ENCODE data around the gene HTRA2.

The HTRA2 gene

DNA sequence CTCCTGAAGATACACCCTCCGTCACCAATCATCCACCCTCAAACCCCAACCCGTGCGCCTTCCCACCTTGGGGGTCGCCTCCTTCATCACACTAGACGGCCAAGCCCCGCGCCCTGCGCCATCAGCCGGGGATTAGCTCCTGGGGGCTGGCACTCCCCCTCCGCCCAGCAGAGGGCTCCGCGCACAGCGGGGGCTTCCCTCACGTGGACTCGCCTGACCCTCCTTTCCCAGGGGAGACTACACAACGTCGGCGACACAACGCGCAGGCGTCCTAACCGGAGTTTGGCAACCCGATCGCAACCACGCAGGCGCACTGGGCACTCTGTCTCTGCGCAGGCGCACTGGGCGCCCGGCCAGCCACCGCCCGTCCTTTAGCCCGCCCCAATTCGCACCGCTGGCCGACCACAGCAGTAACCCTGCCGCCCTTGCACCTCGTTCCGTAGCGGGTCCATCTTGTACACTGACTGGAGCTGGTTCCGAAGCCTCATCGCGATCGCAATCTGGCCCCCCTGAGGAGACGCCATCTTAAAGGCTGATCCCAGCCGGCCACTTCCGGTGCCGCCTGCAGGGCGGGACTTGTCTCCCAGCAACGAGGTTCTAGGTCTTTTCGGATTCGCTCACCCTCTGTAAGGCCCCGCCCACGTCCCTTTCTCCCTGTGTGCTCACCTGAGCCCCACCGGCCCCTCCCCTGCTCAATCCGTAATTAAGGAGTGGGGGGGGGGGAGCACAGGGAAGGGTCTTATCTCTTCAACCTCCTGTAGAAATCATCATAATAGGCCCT is 22.4 kb upstream of the HTRA2 start, which contains the start of gene PCGF1:
Gene PCGF1, minus strand, starts transcription at position 551 of the 781 bp plus-strand sequence. Its CDS starts 27 bp downstream, at position 524.
- DNase-seq (ENCODE audit: low read depth in 1 of 2, low spot score in 1 of 2) = peak; percentile 93 to 98
- Histone ChIP-seq H3K4me3 (replicated peaks; ENCODE audit: insufficient read depth, low read length) (peak within 1 kb of the TSS; percentile 83), H3K27me3 (ENCODE audit: insufficient read depth, poor library complexity, severe bottlenecking) (peaks cover 22% of the 10 kb centered on the region), H3K27ac (replicated peaks) (peak within 1 kb of the TSS; percentile 96)
- TF ChIP-seq GABPA (IDR thresholded peaks at IDR 0.05; ENCODE audit: low read depth) = peak; percentile 72
- TF ChIP-seq POLR2AphosphoS5 (IDR thresholded peaks at IDR 0.05; ENCODE audit: low read depth) = peak; percentile 73; the same call in 1 of the 2 replicates
- TF ChIP-seq, protein P1, sequence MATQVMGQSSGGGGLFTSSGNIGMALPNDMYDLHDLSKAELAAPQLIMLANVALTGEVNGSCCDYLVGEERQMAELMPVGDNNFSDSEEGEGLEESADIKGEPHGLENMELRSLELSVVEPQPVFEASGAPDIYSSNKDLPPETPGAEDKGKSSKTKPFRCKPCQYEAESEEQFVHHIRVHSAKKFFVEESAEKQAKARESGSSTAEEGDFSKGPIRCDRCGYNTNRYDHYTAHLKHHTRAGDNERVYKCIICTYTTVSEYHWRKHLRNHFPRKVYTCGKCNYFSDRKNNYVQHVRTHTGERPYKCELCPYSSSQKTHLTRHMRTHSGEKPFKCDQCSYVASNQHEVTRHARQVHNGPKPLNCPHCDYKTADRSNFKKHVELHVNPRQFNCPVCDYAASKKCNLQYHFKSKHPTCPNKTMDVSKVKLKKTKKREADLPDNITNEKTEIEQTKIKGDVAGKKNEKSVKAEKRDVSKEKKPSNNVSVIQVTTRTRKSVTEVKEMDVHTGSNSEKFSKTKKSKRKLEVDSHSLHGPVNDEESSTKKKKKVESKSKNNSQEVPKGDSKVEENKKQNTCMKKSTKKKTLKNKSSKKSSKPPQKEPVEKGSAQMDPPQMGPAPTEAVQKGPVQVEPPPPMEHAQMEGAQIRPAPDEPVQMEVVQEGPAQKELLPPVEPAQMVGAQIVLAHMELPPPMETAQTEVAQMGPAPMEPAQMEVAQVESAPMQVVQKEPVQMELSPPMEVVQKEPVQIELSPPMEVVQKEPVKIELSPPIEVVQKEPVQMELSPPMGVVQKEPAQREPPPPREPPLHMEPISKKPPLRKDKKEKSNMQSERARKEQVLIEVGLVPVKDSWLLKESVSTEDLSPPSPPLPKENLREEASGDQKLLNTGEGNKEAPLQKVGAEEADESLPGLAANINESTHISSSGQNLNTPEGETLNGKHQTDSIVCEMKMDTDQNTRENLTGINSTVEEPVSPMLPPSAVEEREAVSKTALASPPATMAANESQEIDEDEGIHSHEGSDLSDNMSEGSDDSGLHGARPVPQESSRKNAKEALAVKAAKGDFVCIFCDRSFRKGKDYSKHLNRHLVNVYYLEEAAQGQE (IDR thresholded peaks at IDR 0.05; ENCODE audit: insufficient replicate concordance, low read depth) = no peak

DNA sequence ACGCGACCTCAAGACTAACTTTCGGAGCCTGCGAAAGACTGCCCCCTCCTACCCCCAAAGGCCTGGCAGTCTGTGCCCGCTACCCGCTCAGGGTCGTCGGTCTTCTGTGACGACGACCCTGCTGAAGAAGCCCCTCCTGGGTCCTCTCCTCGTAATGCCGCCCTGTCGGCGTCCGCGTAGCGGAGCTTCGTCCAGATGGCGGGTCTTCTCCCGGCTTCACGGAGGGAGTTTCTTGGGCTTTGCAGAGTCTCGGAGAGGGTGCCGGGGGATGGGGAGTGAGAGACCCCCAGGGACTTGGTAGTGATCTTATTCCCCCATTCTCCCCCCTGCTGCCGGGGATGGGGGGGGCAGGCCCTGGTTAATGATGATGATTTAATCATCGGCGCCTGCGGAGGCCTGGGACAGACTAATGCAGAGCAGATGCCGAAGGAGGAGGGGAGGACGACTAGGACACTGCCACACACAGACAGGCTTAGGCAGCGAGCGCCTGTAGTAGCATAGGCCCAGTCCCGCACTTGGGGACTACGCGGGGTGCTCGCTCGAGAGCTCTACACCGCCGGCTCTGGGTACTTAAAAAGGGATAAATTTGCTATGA is 21.7 kb upstream of the HTRA2 start:
- peaks cover 21% of the 10 kb centered on the region for H3K27me3 ChIP-seq (ENCODE audit: insufficient read depth, poor library complexity, severe bottlenecking)
- DNase-seq (ENCODE audit: low read depth in 1 of 2, low spot score in 1 of 2) = no peak
- H3K27ac ChIP-seq (replicated peaks) = peak overlapping the region; percentile 96
- TF ChIP-seq SPI1 (IDR thresholded peaks at IDR 0.05; ENCODE audit: borderline replicate concordance, low read depth) (no peak), GABPA (IDR thresholded peaks at IDR 0.05; ENCODE audit: low read depth) (no peak), POLR2AphosphoS5 (IDR thresholded peaks at IDR 0.05; ENCODE audit: low read depth) (no peak)
- TF ChIP-seq, protein P2, sequence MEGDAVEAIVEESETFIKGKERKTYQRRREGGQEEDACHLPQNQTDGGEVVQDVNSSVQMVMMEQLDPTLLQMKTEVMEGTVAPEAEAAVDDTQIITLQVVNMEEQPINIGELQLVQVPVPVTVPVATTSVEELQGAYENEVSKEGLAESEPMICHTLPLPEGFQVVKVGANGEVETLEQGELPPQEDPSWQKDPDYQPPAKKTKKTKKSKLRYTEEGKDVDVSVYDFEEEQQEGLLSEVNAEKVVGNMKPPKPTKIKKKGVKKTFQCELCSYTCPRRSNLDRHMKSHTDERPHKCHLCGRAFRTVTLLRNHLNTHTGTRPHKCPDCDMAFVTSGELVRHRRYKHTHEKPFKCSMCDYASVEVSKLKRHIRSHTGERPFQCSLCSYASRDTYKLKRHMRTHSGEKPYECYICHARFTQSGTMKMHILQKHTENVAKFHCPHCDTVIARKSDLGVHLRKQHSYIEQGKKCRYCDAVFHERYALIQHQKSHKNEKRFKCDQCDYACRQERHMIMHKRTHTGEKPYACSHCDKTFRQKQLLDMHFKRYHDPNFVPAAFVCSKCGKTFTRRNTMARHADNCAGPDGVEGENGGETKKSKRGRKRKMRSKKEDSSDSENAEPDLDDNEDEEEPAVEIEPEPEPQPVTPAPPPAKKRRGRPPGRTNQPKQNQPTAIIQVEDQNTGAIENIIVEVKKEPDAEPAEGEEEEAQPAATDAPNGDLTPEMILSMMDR (IDR thresholded peaks at IDR 0.05; ENCODE audit: insufficient read depth, low read length) = no peak
- TF ChIP-seq, protein P1 (IDR thresholded peaks at IDR 0.05; ENCODE audit: insufficient replicate concordance, low read depth) = no peak
- H3K4me3 ChIP-seq (replicated peaks; ENCODE audit: insufficient read depth, low read length) = peak overlapping the region; percentile 83

DNA sequence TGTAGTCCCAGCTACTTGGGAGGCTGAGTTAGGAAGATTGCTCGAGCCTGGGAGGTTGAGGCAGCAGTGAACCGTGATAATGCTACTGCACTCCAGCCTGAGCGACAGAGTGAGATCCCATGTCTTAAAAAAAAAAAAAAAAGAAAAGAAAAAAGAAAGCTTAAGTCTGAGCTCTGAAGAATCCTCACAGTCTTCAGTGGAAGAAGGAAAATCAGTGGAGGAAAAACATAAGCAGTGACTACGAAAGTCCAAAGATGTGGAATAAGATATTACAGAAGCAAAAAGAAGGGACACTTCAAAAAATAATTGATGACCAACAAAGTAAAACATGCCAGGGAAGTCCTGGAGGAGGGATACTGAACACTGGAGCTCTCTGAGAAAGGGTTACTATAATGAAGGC is 19.5 kb upstream of the HTRA2 start:
- Histone ChIP-seq H3K4me3 (replicated peaks; ENCODE audit: insufficient read depth, low read length) (no peak overlapping the region), H3K27ac (replicated peaks) (no peak overlapping the region), H3K27me3 (ENCODE audit: insufficient read depth, poor library complexity, severe bottlenecking) (peaks cover 35% of the 10 kb centered on the region)
- TF ChIP-seq, protein P1 (IDR thresholded peaks at IDR 0.05; ENCODE audit: insufficient replicate concordance, low read depth) = no peak
- TF ChIP-seq GABPA (IDR thresholded peaks at IDR 0.05; ENCODE audit: low read depth) = no peak
- TF ChIP-seq POLR2AphosphoS5 (IDR thresholded peaks at IDR 0.05; ENCODE audit: low read depth) = no peak
- TF ChIP-seq, protein P2 (IDR thresholded peaks at IDR 0.05; ENCODE audit: insufficient read depth, low read length) = no peak
- no peak for TF ChIP-seq SPI1 (IDR thresholded peaks at IDR 0.05; ENCODE audit: borderline replicate concordance, low read depth)
- no peak for DNase-seq (ENCODE audit: low read depth in 1 of 2, low spot score in 1 of 2)
